Stimulated activated CD8-positive, alpha-beta memory T cell treated with anti-CD3 and anti-CD28 coated beads, Interleukin-15, amount 100 ng/mL, for 48 hours (primary cell): Measurements from ENCODE around the gene INTS15.

Experiments
- DNase-seq, 2 donors: peaks; one replicate each; pipeline ENCODE4 v3.0.0-alpha.2; 2020; ENCODE audit warnings: low read depth in 2 of 2

INTS15 gene

GRCh38 chr7:6589829-6590644 is at the start of gene INTS15:
Gene INTS15, plus strand, starts transcription at chr7:6590021. Its CDS starts 263 bp downstream, at chr7:6590284.
- peak; percentile 74 to 77 for DNase-seq

- no peak for DNase-seq
Measured at GRCh38 chr7:6542368-6542767, 47.5 kb upstream of the INTS15 start.

- DNase-seq, result no peak
Measured at GRCh38 chr7:6545398-6546126, 44.3 kb upstream of the INTS15 start.

GRCh38 chr7:6546498-6547251 is 43.1 kb upstream of the INTS15 start:
- no peak for DNase-seq

- DNase-seq, result no peak
Measured at GRCh38 chr7:6547400-6547799, 42.4 kb upstream of the INTS15 start.

- DNase-seq, result no peak
Measured at GRCh38 chr7:6551016-6551511, 38.8 kb upstream of the INTS15 start, which contains the start of gene GRID2IP. Gene GRID2IP, minus strand, starts transcription at chr7:6551461. Its CDS starts 25 bp downstream, at chr7:6551436.

GRCh38 chr7:6553448-6554044 is 36.3 kb upstream of the INTS15 start:
- DNase-seq, result no peak

- DNase-seq, result no peak
Measured at GRCh38 chr7:6554848-6555247, 35.0 kb upstream of the INTS15 start.

- DNase-seq, result no peak
Measured at GRCh38 chr7:6556196-6556595, 33.6 kb upstream of the INTS15 start.

GRCh38 chr7:6558837-6559236 is 31.0 kb upstream of the INTS15 start:
- no peak for DNase-seq

GRCh38 chr7:6559896-6560295 is 29.9 kb upstream of the INTS15 start:
- no peak for DNase-seq

- no peak for DNase-seq
Measured at GRCh38 chr7:6562106-6562505, 27.7 kb upstream of the INTS15 start.

- DNase-seq, result no peak
Measured at GRCh38 chr7:6563936-6564770, 25.7 kb upstream of the INTS15 start.

GRCh38 chr7:6565655-6566054 is 24.2 kb upstream of the INTS15 start:
- no peak for DNase-seq

- no peak for DNase-seq
Measured at GRCh38 chr7:6567886-6568285, 21.9 kb upstream of the INTS15 start.

- DNase-seq, result no peak
Measured at GRCh38 chr7:6571160-6571779, 18.6 kb upstream of the INTS15 start.

GRCh38 chr7:6575281-6576023 is 14.4 kb upstream of the INTS15 start:
- DNase-seq, result no peak

- DNase-seq, result no peak
Measured at GRCh38 chr7:6576024-6576866, 13.6 kb upstream of the INTS15 start.
